NB4 (cell line): ENCODE measurements around the gene SIN3A.

Experiments used
- MYC ChIP-seq: IDR thresholded peaks from 2 replicates; pipeline ENCODE4 v1.6.1; 2011; ENCODE audit warnings: low read depth, low read length
- POLR2A ChIP-seq: IDR thresholded peaks from 2 replicates; pipeline ENCODE4 v1.6.1; 2011; ENCODE audit warnings: mild to moderate bottlenecking; ENCODE audit not compliant: insufficient read length; ENCODE audit errors: extremely low read depth
- TF ChIP-seq, protein P1 (sequence below): IDR thresholded peaks from one replicate; pipeline ENCODE4 v1.5.1; 2012; ENCODE audit warnings: low read depth, low read length

- TF ChIP-seq, protein P1, sequence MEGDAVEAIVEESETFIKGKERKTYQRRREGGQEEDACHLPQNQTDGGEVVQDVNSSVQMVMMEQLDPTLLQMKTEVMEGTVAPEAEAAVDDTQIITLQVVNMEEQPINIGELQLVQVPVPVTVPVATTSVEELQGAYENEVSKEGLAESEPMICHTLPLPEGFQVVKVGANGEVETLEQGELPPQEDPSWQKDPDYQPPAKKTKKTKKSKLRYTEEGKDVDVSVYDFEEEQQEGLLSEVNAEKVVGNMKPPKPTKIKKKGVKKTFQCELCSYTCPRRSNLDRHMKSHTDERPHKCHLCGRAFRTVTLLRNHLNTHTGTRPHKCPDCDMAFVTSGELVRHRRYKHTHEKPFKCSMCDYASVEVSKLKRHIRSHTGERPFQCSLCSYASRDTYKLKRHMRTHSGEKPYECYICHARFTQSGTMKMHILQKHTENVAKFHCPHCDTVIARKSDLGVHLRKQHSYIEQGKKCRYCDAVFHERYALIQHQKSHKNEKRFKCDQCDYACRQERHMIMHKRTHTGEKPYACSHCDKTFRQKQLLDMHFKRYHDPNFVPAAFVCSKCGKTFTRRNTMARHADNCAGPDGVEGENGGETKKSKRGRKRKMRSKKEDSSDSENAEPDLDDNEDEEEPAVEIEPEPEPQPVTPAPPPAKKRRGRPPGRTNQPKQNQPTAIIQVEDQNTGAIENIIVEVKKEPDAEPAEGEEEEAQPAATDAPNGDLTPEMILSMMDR, result no peak
- no peak for TF ChIP-seq POLR2A
- no peak for TF ChIP-seq MYC
Observed at GRCh38 chr15:75358771-75359536, 92.5 kb downstream of the SIN3A start.
